Mesendoderm (in vitro differentiated cells): ENCODE measurements around the gene PTTG1.

Source experiments
- DNase-seq: peaks from one replicate; pipeline ENCODE4 v3.0.0; 2013
- H2AK5ac ChIP-seq: 2 replicates; pipeline ENCODE4 v1.6.1; 2013; ENCODE audit warnings: low read length, inconsistent platforms
- H2BK120ac ChIP-seq: 2 replicates; pipeline ENCODE4 v1.6.1; 2013; ENCODE audit warnings: low read depth, mild to moderate bottlenecking, low read length, moderate library complexity, mixed read lengths
- H2BK15ac ChIP-seq: replicated peaks from 2 replicates; pipeline ENCODE4 v1.6.1; 2013; ENCODE audit warnings: low read depth, mild to moderate bottlenecking, moderate library complexity
- H2BK5ac ChIP-seq: 2 replicates; pipeline ENCODE4 v1.6.1; 2013; ENCODE audit warnings: low read length, inconsistent platforms
- H3K18ac ChIP-seq: 2 replicates; pipeline ENCODE4 v1.6.1; 2013; ENCODE audit warnings: mild to moderate bottlenecking, low read length, mixed read lengths
- H3K23ac ChIP-seq: one replicate; pipeline ENCODE4 v1.6.1; 2013; ENCODE audit warnings: low read length
- H3K27ac ChIP-seq: 2 replicates; pipeline ENCODE4 v1.5.1; 2013; ENCODE audit warnings: low read depth, mild to moderate bottlenecking, inconsistent platforms, low read length, moderate library complexity
- H3K27me3 ChIP-seq: 2 replicates; pipeline ENCODE4 v1.6.1; 2013; ENCODE audit warnings: low read length, control low read depth, mild to moderate bottlenecking, inconsistent platforms; ENCODE audit not compliant: insufficient read depth, poor library complexity
- H3K36me3 ChIP-seq: 2 replicates; pipeline ENCODE4 v1.6.1; 2013; ENCODE audit warnings: low read length, inconsistent platforms; ENCODE audit not compliant: control insufficient read depth, insufficient read depth
- H3K4ac ChIP-seq: one replicate; pipeline ENCODE4 v1.6.1; 2013; ENCODE audit warnings: low read depth, mild to moderate bottlenecking, low read length, moderate library complexity
- H3K4me1 ChIP-seq: 2 replicates; pipeline ENCODE4 v1.6.1; 2013; ENCODE audit warnings: low read depth, low read length, inconsistent platforms; ENCODE audit not compliant: control insufficient read depth
- H3K4me2 ChIP-seq: 2 replicates; pipeline ENCODE4 v1.6.1; 2013; ENCODE audit warnings: low read length
- H3K4me3 ChIP-seq: 2 replicates; pipeline ENCODE4 v1.5.1; 2013; ENCODE audit warnings: mild to moderate bottlenecking, low read length
- H3K56ac ChIP-seq: one replicate; pipeline ENCODE4 v1.6.1; 2013; ENCODE audit warnings: low read length
- H3K79me1 ChIP-seq: 2 replicates; pipeline ENCODE4 v1.6.1; 2013; ENCODE audit warnings: low read length, inconsistent platforms
- H3K79me2 ChIP-seq: 2 replicates; pipeline ENCODE4 v1.6.1; 2013; ENCODE audit warnings: mild to moderate bottlenecking, low read length; ENCODE audit not compliant: control insufficient read depth, insufficient read depth
- H3K9ac ChIP-seq: 2 replicates; pipeline ENCODE4 v1.6.1; 2013; ENCODE audit warnings: low read length, inconsistent platforms
- H4K5ac ChIP-seq: one replicate; pipeline ENCODE4 v1.6.1; 2013; ENCODE audit warnings: low read length
- H4K8ac ChIP-seq: one replicate; pipeline ENCODE4 v1.6.1; 2013; ENCODE audit warnings: low read depth, mild to moderate bottlenecking, control low read depth, low read length, moderate library complexity
- WGBS: extraction: QIAGEN DNeasy Blood & Tissue Kit; methylation state at CpG from one replicate; pipeline ENCODE4 v1.1.7; 2013; ENCODE audit warnings: low lambda C conversion rate, missing lambda C conversion rate; ENCODE audit not compliant: insufficient coverage; ENCODE audit errors: extremely low coverage; 5-methylcytosine and 5-hydroxymethylcytosine counted together

The PTTG1 gene

DNA sequence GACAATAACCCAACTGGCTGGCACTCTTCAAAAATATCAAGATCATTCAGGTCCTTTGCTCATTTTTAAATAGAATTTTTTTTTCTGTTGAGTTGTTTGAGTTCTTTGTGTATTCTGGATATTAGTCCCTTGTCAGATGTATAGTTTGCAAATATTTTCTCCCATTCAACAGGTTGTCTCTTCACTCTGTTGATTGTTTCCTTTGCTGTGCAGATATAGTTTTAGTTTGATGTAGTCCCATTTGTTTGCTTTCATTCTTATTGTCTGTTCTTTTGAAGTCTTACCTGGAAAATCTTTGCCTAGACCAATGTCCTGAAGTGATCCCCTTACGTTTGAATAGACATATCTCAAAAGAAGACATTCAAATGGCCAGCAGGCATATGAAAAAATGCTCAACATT lies 22.8 kb downstream of the PTTG1 start:
- H3K79me1 ChIP-seq: no peaks in the 10 kb centered on the region
- WGBS: no CpG with 5 or more reads among the region's 1 CpG
- no peak overlapping the region for H3K23ac ChIP-seq

DNA sequence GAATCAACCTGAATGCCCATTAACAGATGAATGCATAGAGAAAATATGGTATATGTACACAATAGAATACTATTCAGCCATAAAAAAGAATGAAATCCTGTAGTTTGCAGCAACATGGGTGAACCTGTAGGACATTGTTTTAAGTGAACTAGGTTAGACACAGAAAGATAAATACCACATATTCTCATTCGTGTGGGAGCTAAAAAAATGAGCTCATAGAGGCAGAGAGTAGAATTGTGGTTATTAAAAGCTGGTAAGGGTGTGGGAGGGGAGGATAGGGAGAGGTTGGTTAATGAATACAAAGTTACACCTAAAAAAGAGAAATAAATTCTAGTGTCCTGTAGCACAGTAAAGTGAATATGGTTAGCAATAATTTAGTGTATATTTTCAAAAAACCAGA lies 23.5 kb downstream of the PTTG1 start:
- no peaks in the 10 kb centered on the region for H3K79me2 ChIP-seq
- H2AK5ac ChIP-seq: no peak overlapping the region
- no peak overlapping the region for H3K4me3 ChIP-seq
- H4K5ac ChIP-seq: no peak overlapping the region
- H4K8ac ChIP-seq: no peak overlapping the region
- no peaks in the 10 kb centered on the region for H3K4me1 ChIP-seq
- no peak overlapping the region for H2BK5ac ChIP-seq
- H2BK15ac ChIP-seq: no peak overlapping the region
- no peaks in the 10 kb centered on the region for H3K36me3 ChIP-seq
- H3K79me1 ChIP-seq: no peaks in the 10 kb centered on the region
- no peak overlapping the region for H2BK120ac ChIP-seq
- H3K56ac ChIP-seq: no peak overlapping the region
- no peak overlapping the region for H3K18ac ChIP-seq
- DNase-seq: no peak
- H3K9ac ChIP-seq: no peak overlapping the region
- WGBS: no CpG with 5 or more reads among the region's 1 CpG
- H3K27me3 ChIP-seq: no peaks in the 10 kb centered on the region
- H3K4me2 ChIP-seq: no peak overlapping the region
- no peak overlapping the region for H3K23ac ChIP-seq
- H3K27ac ChIP-seq: no peak overlapping the region
- no peak overlapping the region for H3K4ac ChIP-seq

More for the DNA sequence above, 22.8 kb downstream of the PTTG1 start:
- Histone ChIP-seq H2AK5ac (no peak overlapping the region), H3K79me2 (no peaks in the 10 kb centered on the region), H2BK5ac (no peak overlapping the region), H3K36me3 (no peaks in the 10 kb centered on the region), H3K27ac (no peak overlapping the region), H2BK15ac (no peak overlapping the region), H3K4ac (no peak overlapping the region), H4K5ac (no peak overlapping the region), H3K9ac (no peak overlapping the region), H3K18ac (no peak overlapping the region), H3K56ac (no peak overlapping the region), H3K27me3 (no peaks in the 10 kb centered on the region), H3K4me3 (no peak overlapping the region), H4K8ac (no peak overlapping the region), H2BK120ac (no peak overlapping the region), H3K4me2 (no peak overlapping the region), H3K4me1 (no peaks in the 10 kb centered on the region)
- no peak for DNase-seq

GRCh38 chr5:160445751-160446150 lies 24.1 kb downstream of the PTTG1 start:
- no peak overlapping the region for H4K5ac ChIP-seq
- H3K36me3 ChIP-seq: no peaks in the 10 kb centered on the region
- no peak overlapping the region for H2AK5ac ChIP-seq
- H3K4me3 ChIP-seq: no peak overlapping the region
- no peak overlapping the region for H3K4me2 ChIP-seq
- no peak for DNase-seq
- H3K18ac ChIP-seq: no peak overlapping the region
- no peaks in the 10 kb centered on the region for H3K79me2 ChIP-seq
- H4K8ac ChIP-seq: no peak overlapping the region
- H3K9ac ChIP-seq: no peak overlapping the region
- no peak overlapping the region for H3K27ac ChIP-seq
- H3K27me3 ChIP-seq: no peaks in the 10 kb centered on the region
- H3K23ac ChIP-seq: no peak overlapping the region
- no peak overlapping the region for H2BK15ac ChIP-seq
- no peak overlapping the region for H2BK5ac ChIP-seq
- H3K4ac ChIP-seq: no peak overlapping the region
- no peaks in the 10 kb centered on the region for H3K79me1 ChIP-seq
- no peaks in the 10 kb centered on the region for H3K4me1 ChIP-seq
- H2BK120ac ChIP-seq: no peak overlapping the region
- H3K56ac ChIP-seq: no peak overlapping the region

DNA sequence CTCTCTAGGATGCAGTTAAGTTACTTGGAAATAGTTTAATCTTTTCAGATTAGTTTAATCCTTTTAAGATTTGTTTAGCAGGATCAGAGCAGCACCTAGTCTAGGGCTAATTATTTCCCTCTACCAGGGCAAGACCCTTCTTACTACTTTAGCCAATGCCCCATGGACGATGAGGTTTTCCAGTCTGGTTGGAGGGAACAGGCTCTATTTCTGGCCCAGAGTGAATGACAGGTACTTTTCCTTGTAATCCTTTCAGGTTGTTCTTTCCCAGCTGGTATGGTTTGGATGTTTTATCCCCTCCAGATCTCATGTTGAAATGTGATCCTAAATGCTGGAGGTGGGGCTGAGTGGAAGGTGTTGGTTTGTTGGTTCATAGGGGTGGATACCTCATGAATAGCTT lies 27.2 kb downstream of the PTTG1 start:
- H4K8ac ChIP-seq: no peak overlapping the region
- no CpG with 5 or more reads among the region's 1 CpG for WGBS
- H3K23ac ChIP-seq: no peak overlapping the region
- H3K79me2 ChIP-seq: no peaks in the 10 kb centered on the region
- no peak overlapping the region for H3K4ac ChIP-seq
- no peaks in the 10 kb centered on the region for H3K79me1 ChIP-seq
- no peak overlapping the region for H4K5ac ChIP-seq
- no peak overlapping the region for H2AK5ac ChIP-seq
- no peak overlapping the region for H3K56ac ChIP-seq
- no peak overlapping the region for H3K4me2 ChIP-seq
- no peak overlapping the region for H3K4me3 ChIP-seq
- no peak overlapping the region for H3K9ac ChIP-seq
- H2BK5ac ChIP-seq: no peak overlapping the region
- no peak overlapping the region for H3K18ac ChIP-seq
- H3K27me3 ChIP-seq: no peaks in the 10 kb centered on the region
- no peaks in the 10 kb centered on the region for H3K4me1 ChIP-seq
- no peak overlapping the region for H2BK120ac ChIP-seq
- H3K36me3 ChIP-seq: no peaks in the 10 kb centered on the region
- H3K27ac ChIP-seq: no peak overlapping the region
- no peak for DNase-seq
- no peak overlapping the region for H2BK15ac ChIP-seq

- no peak overlapping the region for H3K23ac ChIP-seq
- no peak overlapping the region for H2BK15ac ChIP-seq
- H4K5ac ChIP-seq: no peak overlapping the region
- no peak overlapping the region for H3K56ac ChIP-seq
- H3K79me2 ChIP-seq: no peaks in the 10 kb centered on the region
- H3K4ac ChIP-seq: no peak overlapping the region
- H2BK120ac ChIP-seq: no peak overlapping the region
- no peaks in the 10 kb centered on the region for H3K27me3 ChIP-seq
- DNase-seq: no peak
- H3K79me1 ChIP-seq: no peaks in the 10 kb centered on the region
- H2AK5ac ChIP-seq: no peak overlapping the region
- no peak overlapping the region for H3K27ac ChIP-seq
- H4K8ac ChIP-seq: no peak overlapping the region
- H3K9ac ChIP-seq: no peak overlapping the region
- WGBS: no CpG with 5 or more reads among the region's 3 CpGs
- H3K4me1 ChIP-seq: no peaks in the 10 kb centered on the region
- H3K4me2 ChIP-seq: no peak overlapping the region
- H3K36me3 ChIP-seq: no peaks in the 10 kb centered on the region
- H3K18ac ChIP-seq: no peak overlapping the region
- no peak overlapping the region for H2BK5ac ChIP-seq
- no peak overlapping the region for H3K4me3 ChIP-seq
Measured at GRCh38 chr5:160449458-160449857, 27.8 kb downstream of the PTTG1 start.

- no peak overlapping the region for H3K18ac ChIP-seq
- no peak overlapping the region for H3K4me3 ChIP-seq
- H3K56ac ChIP-seq: no peak overlapping the region
- no peak overlapping the region for H3K27ac ChIP-seq
- H3K79me1 ChIP-seq: no peaks in the 10 kb centered on the region
- H2BK15ac ChIP-seq: no peak overlapping the region
- H3K23ac ChIP-seq: no peak overlapping the region
- no peak overlapping the region for H2BK120ac ChIP-seq
- no peak overlapping the region for H2BK5ac ChIP-seq
- H3K4me1 ChIP-seq: no peaks in the 10 kb centered on the region
- no peak overlapping the region for H4K8ac ChIP-seq
- no peaks in the 10 kb centered on the region for H3K79me2 ChIP-seq
- no peak overlapping the region for H4K5ac ChIP-seq
- H3K9ac ChIP-seq: no peak overlapping the region
- no peak for DNase-seq
- no peaks in the 10 kb centered on the region for H3K36me3 ChIP-seq
- no peaks in the 10 kb centered on the region for H3K27me3 ChIP-seq
- H3K4me2 ChIP-seq: no peak overlapping the region
- WGBS: no CpG with 5 or more reads among the region's 9 CpGs
- no peak overlapping the region for H3K4ac ChIP-seq
- no peak overlapping the region for H2AK5ac ChIP-seq
Measured at GRCh38 chr5:160450164-160450932, 28.7 kb downstream of the PTTG1 start.
